Thoracic aorta (tissue), 2 donors: ENCODE data around the gene GAS6. TPM values are rescaled to one million over a fixed set of nuclear protein-coding genes. Genes with fewer than 3 reads are reported as not detected.
"Not testable (repeated sequence)": the region's sequence is repeated elsewhere in the genome, so short reads cannot be mapped to it uniquely, and the experiment has no call there.

Experiments used
- ATAC-seq: fragments of 150-250 bp; one replicate; pipeline ENCODE4 v1.8.0; 2017; ENCODE audit warnings: low read depth; ENCODE audit not compliant: insufficient number of reproducible peaks, low FRiP score
- DNase-seq: peaks from one replicate; pipeline ENCODE4 v3.0.0-alpha.2; 2020; ENCODE audit warnings: low spot score
- H3K27ac ChIP-seq, 2 donors: fragments of 200-600 bp; sonication (generic); 1 replicate in 1 of 2; 2 replicates in 1 of 2; pipeline ENCODE4 v1.5.1; 2016; ENCODE audit warnings: mild to moderate bottlenecking in 2 of 2, moderate library complexity in 2 of 2
- H3K27me3 ChIP-seq: fragments of 200-600 bp; sonication (generic); replicated peaks from 2 replicates; pipeline ENCODE4 v1.6.0; 2016; ENCODE audit warnings: mild to moderate bottlenecking; ENCODE audit not compliant: insufficient read depth
- H3K36me3 ChIP-seq: fragments of 200-600 bp; sonication (generic); one replicate; pipeline ENCODE4 v1.5.1; 2016
- H3K4me1 ChIP-seq, 2 donors: fragments of 200-600 bp; sonication (generic); 1 replicate in 1 of 2; 2 replicates in 1 of 2; pipeline versions ENCODE4 v1.5.1 to v1.6.0; 2016; ENCODE audit warnings: low read depth in 2 of 2, mild to moderate bottlenecking in 1 of 2; ENCODE audit not compliant: control insufficient read depth in 1 of 2
- H3K4me3 ChIP-seq: fragments of 200-600 bp; sonication (generic); 2 replicates; pipeline ENCODE4 v1.5.1; 2016; ENCODE audit warnings: mild to moderate bottlenecking
- H3K9me3 ChIP-seq: fragments of 200-600 bp; sonication (generic); 2 replicates; pipeline ENCODE4 v1.5.1; 2016
- total RNA-seq, 2 donors: library from RNA; depleted of rRNA; stranded (reverse); fragments of >200 nt; gene quantifications; one replicate each; pipeline versions ENCODE4 v1.1.0 to v1.2.3, GENCODE V29; 2016
- TF ChIP-seq, protein P1 (sequence below): fragments of 200-600 bp; sonication (generic); IDR thresholded peaks from one replicate; pipeline ENCODE4 v1.5.1; 2019; ENCODE audit warnings: antibody characterized with exemption

The GAS6 gene
- total RNA-seq, 2 donors from 2014 or later = 854 to 1,319 TPM

DNA sequence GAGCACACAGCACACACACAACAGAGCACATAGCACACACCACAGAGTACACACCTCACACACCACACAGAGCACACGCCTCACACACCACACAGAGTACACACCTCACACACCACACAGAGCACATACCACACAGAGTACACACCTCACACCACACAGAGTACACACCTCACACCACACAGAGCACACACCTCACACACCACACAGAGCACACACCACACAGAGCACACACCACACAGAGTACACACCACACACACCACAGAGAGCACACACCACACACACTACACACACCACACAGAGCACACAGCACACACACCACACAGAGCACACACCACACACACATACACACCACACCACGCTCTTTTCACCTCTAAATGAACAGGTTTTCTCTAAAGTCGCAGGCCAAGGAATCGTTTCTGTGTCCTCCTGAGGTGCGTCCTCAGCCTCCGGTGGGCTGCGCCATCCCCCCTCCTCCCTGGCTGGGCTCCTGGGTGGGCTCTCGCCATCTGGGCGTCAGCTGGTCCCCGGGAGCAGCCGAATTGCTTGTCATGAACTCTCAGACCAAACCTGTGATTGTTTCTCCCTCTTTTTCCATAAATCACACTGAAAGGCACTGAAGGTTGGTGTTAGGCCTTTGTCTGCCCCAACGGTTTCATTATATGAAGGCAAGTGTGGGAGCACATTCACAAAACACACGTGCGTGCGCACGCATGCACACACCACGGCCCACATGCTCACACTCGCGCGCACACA lies 67.5 kb downstream of the GAS6 start:
- TF ChIP-seq, protein P1, sequence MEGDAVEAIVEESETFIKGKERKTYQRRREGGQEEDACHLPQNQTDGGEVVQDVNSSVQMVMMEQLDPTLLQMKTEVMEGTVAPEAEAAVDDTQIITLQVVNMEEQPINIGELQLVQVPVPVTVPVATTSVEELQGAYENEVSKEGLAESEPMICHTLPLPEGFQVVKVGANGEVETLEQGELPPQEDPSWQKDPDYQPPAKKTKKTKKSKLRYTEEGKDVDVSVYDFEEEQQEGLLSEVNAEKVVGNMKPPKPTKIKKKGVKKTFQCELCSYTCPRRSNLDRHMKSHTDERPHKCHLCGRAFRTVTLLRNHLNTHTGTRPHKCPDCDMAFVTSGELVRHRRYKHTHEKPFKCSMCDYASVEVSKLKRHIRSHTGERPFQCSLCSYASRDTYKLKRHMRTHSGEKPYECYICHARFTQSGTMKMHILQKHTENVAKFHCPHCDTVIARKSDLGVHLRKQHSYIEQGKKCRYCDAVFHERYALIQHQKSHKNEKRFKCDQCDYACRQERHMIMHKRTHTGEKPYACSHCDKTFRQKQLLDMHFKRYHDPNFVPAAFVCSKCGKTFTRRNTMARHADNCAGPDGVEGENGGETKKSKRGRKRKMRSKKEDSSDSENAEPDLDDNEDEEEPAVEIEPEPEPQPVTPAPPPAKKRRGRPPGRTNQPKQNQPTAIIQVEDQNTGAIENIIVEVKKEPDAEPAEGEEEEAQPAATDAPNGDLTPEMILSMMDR = no peak
- DNase-seq (no peak), ATAC-seq (no peak)
- H3K27ac ChIP-seq = no peak overlapping the region
- no peaks in the 10 kb centered on the region for H3K27me3 ChIP-seq
- no peak overlapping the region for H3K4me3 ChIP-seq
- no peaks in the 10 kb centered on the region for H3K36me3 ChIP-seq
- no peaks in the 10 kb centered on the region for H3K9me3 ChIP-seq
- no peaks in the 10 kb centered on the region for H3K4me1 ChIP-seq

- H3K4me3 ChIP-seq, H3K36me3 ChIP-seq, H3K4me1 ChIP-seq, ATAC-seq, H3K27me3 ChIP-seq, H3K27ac ChIP-seq, DNase-seq, H3K9me3 ChIP-seq: not testable (repeated sequence)
These were observed 68.5 kb downstream of the GAS6 start for GRCh38 chr13:113795362-113795761.

GRCh38 chr13:113794764-113795173 lies 69.1 kb downstream of the GAS6 start:
- H3K4me1 ChIP-seq = no peaks in the 10 kb centered on the region
- H3K27ac ChIP-seq = no peak overlapping the region
- H3K4me3 ChIP-seq = no peak overlapping the region
- TF ChIP-seq, protein P1 = no peak
- ATAC-seq (no peak), DNase-seq (no peak)
- H3K36me3 ChIP-seq = no peaks in the 10 kb centered on the region
- no peaks in the 10 kb centered on the region for H3K9me3 ChIP-seq
- no peaks in the 10 kb centered on the region for H3K27me3 ChIP-seq

- Histone ChIP-seq H3K9me3 (no peaks in the 10 kb centered on the region), H3K4me3 (no peak overlapping the region), H3K27ac (no peak overlapping the region), H3K36me3 (no peaks in the 10 kb centered on the region), H3K4me1 (no peaks in the 10 kb centered on the region), H3K27me3 (no peaks in the 10 kb centered on the region)
- no peak for ATAC-seq
- TF ChIP-seq, protein P1 = no peak
- no peak for DNase-seq
These were observed 69.8 kb downstream of the GAS6 start for GRCh38 chr13:113794086-113794485.

- Histone ChIP-seq H3K36me3 (no peaks in the 10 kb centered on the region), H3K4me3 (no peak overlapping the region), H3K9me3 (no peaks in the 10 kb centered on the region), H3K27me3 (no peaks in the 10 kb centered on the region), H3K4me1 (no peaks in the 10 kb centered on the region), H3K27ac (no peak overlapping the region)
- DNase-seq (no peak), ATAC-seq (no peak)
- TF ChIP-seq, protein P1 = no peak
These were observed 70.2 kb downstream of the GAS6 start for GRCh38 chr13:113793718-113794085.
